GF-D8 (cell line): ENCODE measurements around the gene NPBWR2.

Experiments used
- DNase-seq: peaks from one replicate; lab custom pipeline; 2025; lab: John Stamatoyannopoulos, UW

The NPBWR2 gene

GRCh38 chr20:64106981-64107735, at the start of gene NPBWR2:
Gene NPBWR2 (minus strand): TSS chr20:64107565. CDS start chr20:64106831, 734 bp downstream.
- DNase-seq, result no peak

GRCh38 chr20:64156136-64156885, 48.9 kb upstream of the NPBWR2 start:
- no peak for DNase-seq

GRCh38 chr20:64155258-64156135, 48.1 kb upstream of the NPBWR2 start:
- no peak for DNase-seq

GRCh38 chr20:64154590-64155257, 47.4 kb upstream of the NPBWR2 start:
- DNase-seq, result no peak

- DNase-seq, result no peak
Observed at GRCh38 chr20:64153861-64154589, 46.7 kb upstream of the NPBWR2 start.

GRCh38 chr20:64153410-64153809, 46.0 kb upstream of the NPBWR2 start:
- no peak for DNase-seq

- DNase-seq, result no peak
Observed at GRCh38 chr20:64152906-64153305, 45.5 kb upstream of the NPBWR2 start.

GRCh38 chr20:64151633-64152530, 44.5 kb upstream of the NPBWR2 start:
- no peak for DNase-seq

- DNase-seq, result no peak
Observed at GRCh38 chr20:64150756-64151632, 43.6 kb upstream of the NPBWR2 start.

- DNase-seq, result no peak
Observed at GRCh38 chr20:64149809-64150560, 42.6 kb upstream of the NPBWR2 start.

- no peak for DNase-seq
Observed at GRCh38 chr20:64149141-64149540, 41.8 kb upstream of the NPBWR2 start.

- DNase-seq, result no peak
Observed at GRCh38 chr20:64148581-64148980, 41.2 kb upstream of the NPBWR2 start.

GRCh38 chr20:64146936-64147477, 39.6 kb upstream of the NPBWR2 start:
- DNase-seq, result no peak

- no peak for DNase-seq
Observed at GRCh38 chr20:64146301-64146935, 39.1 kb upstream of the NPBWR2 start.

- no peak for DNase-seq
Observed at GRCh38 chr20:64145458-64146300, 38.3 kb upstream of the NPBWR2 start.

GRCh38 chr20:64144144-64144912, 37.0 kb upstream of the NPBWR2 start:
- DNase-seq, result no peak
